Myocyte (in vitro differentiated cells): ENCODE measurements around the gene MAPK8. TPM values are rescaled to one million over a fixed set of nuclear protein-coding genes. Genes with fewer than 3 reads are reported as not detected.
"Not testable (repeated sequence)": the region's sequence is repeated elsewhere in the genome, so short reads cannot be mapped to it uniquely, and the experiment has no call there.

Experiments
- DNase-seq: peaks from one replicate; pipeline ENCODE4 v3.0.0-alpha.2; 2012; ENCODE audit warnings: low read depth
- total RNA-seq: library from RNA; depleted of rRNA; stranded (reverse); fragments of >200 nt; gene quantifications from 2 replicates; pipeline ENCODE4 v1.2.3, GENCODE V29; 2014

Gene MAPK8
- total RNA-seq, 1 donor from 2014 or later, result 70.7 TPM

DNA sequence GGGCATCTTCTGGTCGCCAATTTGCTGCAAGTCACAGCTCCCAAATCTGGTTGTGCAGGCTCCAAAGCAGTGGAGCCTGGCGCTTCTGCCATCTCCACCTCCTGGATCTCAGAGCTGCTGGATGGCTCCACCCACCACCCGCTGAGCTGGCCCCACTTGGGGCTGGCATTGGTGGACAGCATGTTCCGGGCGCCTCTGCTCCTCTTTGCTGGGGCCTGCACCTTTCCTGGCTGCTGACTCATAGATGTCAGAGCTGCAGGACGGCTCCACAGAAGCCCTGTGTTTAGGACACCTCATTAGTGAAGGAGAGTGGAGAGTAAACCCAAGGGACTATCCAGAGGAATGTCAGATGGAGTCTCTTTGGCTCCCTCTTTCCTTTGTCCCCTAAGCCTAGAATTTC lies 27.4 kb downstream of the MAPK8 start:
- DNase-seq, result no peak

- DNase-seq, result no peak
These were observed 29.3 kb downstream of the MAPK8 start for GRCh38 chr10:48335788-48336187.

- no peak for DNase-seq
These were observed 30.6 kb downstream of the MAPK8 start for GRCh38 chr10:48336978-48337599.

- DNase-seq, result no peak
These were observed 34.3 kb downstream of the MAPK8 start for GRCh38 chr10:48340734-48341133.

- DNase-seq, result no peak
These were observed 36.6 kb downstream of the MAPK8 start for GRCh38 chr10:48343106-48343505.

GRCh38 chr10:48343921-48344598 lies 37.6 kb downstream of the MAPK8 start:
- DNase-seq, result no peak

DNA sequence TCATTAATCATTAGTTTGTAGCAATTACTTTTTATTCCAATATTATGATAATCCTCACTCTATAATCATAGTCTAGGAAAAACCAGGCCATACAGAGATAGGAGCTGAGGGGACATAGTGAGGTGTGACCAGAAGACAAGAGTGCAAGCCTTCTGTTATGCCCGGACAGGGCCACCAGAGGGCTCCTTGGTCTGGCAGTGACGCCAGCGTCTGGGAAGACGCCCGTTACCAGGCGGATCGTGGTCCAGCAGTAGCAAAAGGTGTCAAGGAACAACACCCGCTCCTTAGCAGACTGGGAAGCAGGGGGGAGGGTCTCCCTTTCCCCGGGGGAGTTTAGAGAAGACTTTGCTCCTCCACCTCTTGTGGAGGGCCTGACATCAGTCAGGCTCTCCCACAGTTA lies 39.8 kb downstream of the MAPK8 start:
- DNase-seq, result not testable (repeated sequence)

DNA sequence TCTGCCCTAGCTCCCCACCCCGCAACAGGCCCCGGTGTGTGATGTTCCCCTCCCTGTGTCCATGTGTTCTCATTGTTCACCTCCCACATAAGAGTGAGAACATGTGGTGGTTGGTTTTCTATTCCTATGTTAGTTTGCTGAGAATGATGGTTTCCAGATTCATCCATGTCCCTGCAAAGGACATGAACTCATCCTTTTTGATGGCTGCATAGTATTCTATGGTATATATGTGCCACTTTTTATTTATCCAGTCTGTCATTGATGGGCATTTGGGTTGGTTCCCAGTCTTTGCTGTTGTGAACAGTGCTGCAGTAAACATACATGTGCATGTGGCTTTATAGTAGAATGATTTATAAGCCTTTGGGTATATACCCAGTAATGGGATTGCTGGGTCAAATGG lies 41.1 kb downstream of the MAPK8 start:
- not testable (repeated sequence) for DNase-seq

DNA sequence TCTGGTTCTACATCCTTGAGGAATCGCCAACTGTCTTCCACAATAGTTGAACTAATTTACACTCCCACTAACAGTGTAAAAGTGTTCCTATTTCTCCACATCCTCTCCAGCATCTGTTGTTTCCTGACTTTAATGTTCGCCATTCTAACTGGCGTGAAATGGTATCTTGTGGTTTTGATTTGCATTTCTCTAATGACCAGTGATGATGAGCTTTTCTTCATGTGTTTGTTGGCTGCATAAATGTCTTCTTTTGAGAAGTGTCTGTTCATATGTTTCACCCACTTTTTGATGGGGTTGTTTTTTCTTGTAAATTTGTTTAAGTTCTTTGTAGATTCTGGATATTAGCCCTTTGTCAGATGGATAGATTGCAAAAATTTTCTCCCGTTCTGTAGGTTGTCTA lies 41.5 kb downstream of the MAPK8 start:
- DNase-seq, result not testable (repeated sequence)

DNA sequence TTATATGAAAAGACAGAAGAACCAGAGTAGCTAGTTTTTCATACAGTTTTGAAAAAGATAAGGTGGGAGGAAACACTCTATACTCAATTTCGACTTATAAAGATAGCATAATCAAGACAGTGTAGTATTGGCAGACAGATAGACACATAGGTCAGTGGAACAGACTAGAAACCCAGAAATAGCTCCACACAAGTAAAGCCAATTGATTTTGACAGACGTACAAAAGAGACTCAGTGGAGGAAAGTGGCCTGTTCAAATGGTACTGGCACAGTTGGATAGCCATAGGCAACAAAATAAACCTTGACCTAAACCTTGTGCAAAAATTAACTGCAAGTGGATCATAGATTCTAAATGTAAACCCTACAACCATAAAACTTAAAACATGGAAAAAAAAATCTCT lies 46.8 kb downstream of the MAPK8 start:
- no peak for DNase-seq

DNA sequence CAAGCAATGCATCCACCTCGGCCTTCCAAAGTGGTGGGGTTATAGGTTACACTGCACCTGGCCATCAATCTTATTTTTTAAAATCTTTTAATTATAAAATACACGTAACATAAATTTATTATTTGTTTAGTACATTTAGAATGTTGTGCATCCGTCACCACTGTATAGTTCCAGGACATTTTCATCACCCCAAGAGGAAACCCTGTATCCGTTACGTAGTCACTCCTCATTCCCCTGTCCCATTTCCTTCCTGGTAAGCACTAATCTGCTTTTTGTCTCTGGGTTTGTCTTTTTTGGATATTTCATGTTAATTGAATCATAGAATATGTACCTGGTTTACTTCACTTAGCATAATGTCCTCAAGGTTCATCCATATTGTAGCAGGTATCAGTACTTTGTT lies 51.2 kb downstream of the MAPK8 start:
- no peak for DNase-seq

DNA sequence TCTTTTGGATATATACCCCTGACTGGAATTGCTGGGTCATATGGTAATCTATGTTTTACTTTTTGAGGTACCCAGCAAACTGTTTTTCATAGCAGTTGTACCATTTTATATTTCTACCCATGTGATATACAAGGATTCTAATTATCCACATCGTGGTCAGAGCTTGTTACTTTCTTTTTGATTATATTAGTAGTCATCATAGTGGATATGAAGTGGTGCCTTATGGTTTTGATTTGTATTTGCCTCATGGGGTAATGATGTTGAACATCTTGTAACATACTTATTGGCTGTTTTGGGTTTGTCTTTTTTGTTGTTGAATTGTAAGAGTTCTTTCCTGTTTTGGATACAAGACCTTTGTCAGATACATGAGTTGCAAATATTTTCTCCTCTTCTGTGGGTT lies 51.7 kb downstream of the MAPK8 start:
- DNase-seq, result no peak

- DNase-seq, result no peak
These were observed 52.4 kb downstream of the MAPK8 start for GRCh38 chr10:48358838-48359237.

DNA sequence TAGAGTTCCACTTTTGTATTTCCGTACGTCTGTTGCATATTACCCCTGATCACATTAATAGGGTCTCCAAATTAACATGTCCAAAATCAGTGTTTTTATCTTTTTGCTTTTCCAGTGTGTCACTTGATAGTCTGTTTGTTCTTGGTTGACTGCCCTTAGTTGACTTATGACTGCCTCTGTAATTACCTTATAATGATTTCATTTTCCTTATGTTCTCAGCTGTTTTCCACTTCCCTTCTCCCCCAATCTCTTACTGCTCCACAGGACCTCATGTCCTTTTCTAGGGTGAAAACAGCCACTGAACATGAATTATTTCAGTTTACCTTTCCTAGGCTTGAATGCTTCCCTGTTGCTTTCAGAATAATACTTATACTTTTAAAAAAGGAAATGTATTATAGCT lies 54.7 kb downstream of the MAPK8 start:
- no peak for DNase-seq

- peak; percentile 74 for DNase-seq
These were observed 57.3 kb downstream of the MAPK8 start for GRCh38 chr10:48363617-48364355.

DNA sequence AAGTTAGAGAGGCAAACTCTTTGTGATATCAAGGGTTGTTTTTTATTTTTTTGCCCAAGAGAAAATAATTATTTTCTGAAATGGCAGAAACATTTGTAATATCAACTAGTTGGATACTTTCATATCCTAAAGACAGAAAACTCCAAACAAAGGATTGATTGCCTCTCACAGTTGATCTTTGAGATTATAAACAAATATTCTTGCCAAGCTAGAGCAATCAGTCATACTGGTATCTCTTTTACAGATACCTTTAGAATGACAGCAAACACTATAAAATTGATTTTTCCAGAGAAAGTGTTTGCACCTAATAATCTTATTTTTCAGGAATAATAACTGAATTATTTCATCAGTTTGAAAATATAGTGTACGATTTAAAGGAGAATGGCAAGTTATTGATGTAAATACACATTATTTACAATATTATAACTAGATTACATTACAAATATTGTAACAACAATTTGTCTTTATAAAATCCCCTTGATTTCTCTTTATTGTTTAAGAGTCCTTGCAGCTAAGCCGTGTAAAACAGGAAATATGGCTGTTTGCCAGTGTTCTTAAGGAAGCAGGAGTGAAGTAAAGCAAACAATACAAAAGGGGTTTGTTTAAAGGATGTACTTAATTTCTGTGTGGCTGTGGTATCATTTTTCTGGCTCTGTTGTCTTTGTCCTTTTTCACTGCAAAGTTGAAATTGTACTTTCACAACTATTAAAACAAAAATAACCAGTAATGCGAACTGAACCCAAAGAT lies 58.4 kb downstream of the MAPK8 start:
- peak; percentile 23 for DNase-seq

DNA sequence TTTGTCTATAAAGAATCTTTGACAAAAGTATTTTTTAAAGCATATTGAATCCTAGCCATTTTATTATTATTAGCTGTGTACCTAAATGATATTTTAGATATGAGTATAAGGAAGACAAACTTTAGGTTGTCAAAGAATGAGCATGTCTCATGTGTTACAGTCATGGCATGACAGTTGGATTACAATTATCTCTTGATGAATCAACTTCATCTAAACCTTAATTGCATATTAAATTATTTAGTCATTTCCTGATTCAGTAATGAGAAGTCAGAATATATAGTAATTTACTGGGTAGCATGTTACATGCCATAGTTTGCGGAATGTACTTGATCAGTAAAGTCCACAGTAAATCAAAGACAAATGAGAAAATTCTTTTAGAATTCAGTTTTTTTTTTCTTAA lies 59.2 kb downstream of the MAPK8 start:
- DNase-seq, result no peak

DNA sequence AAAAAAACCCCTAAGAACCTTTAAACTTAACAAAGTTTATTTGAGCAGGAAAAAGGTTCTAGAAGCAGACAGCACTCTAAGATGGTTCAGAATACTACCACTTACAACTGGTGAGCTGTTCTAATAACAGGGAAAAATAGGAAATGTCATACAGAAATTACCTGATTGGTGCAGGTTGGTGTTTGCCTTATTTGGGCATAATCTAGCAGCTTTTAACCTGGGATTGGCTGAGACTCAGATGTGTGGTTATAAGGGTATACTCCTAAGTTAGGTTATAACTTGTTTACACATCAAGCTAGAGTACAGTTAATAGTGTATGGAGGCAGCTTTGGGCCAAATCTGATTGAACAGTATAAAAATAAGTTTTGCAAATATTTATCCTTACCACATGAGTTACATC lies 59.8 kb downstream of the MAPK8 start:
- no peak for DNase-seq

GRCh38 chr10:48369501-48369900 lies 63.0 kb downstream of the MAPK8 start:
- DNase-seq, result no peak

DNA sequence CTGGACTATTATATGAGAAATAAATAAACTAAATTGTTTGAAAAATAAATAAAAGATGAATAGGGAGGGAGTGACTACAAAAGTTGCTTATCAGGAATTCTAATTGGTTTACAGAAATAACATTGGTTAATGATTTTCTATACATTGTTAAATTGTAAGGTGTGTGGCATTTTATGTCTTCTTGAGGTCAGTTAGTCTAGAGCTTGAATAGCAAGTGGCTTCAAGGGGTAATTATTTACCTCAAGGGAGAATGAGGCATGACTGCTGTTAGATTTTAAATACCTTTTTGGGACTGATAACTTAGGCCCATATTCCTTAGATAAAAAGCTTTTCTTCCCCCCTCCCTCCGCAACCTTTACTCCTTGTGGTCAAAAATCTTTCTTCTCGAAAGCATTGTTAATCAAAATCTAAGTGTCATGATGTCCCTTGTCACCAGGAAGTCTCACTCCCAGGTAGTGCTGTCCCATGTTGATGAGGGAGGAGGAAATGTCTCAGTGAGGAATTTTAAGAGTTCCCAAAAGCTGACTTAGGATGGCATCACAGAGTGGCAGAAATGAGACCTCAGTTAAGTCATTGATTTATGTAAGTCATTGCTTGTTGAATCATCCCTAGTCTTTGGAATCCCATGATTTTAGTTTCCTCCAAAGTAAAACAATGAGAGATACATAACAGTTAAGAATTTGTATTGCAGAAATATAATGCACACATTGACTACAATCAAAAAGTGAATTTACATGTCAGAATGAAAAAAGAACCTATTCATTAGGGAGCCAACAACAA lies 71.5 kb downstream of the MAPK8 start:
- DNase-seq, result no peak

DNA sequence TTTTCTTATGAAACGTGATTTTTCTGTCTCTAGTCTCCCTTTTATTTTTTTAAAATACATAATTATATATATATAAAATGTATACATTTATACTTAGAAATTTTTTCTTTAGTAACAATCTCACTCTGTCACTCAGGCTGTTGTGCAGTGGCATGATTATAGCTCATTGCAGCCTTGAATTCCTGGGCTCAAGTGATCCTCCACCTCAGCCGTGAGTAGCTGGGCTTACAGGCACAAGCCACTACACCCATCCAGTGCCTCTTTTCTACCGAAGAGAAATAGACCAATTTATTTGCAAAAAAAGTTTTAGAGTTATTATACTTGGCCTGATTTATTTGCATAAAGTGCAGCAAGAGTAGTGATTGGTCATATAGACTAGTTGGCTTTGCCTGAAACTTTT lies 72.2 kb downstream of the MAPK8 start:
- no peak for DNase-seq
